ENCODE data around the gene LHX5.

Gene LHX5

DNA sequence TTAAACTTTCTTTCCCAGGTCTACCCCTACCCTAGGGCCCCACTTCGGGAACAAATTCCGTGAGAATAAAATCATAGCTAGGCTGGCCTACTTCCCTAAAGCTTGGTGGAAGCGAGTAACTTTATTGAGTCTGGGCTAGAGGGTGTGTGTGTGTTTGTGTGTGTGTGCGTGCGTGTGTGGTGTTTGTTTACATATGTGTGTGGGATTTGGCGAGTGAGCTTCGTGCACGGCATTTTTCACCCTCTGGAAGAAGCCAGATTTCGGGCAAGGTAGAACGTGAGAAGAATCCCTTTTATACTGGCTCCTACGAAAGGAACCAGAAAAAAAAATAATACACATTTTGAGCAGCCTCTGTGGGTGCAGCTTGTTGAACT, 7.5 kb upstream of the LHX5 start:
- TF ChIP-seq, protein P1, sequence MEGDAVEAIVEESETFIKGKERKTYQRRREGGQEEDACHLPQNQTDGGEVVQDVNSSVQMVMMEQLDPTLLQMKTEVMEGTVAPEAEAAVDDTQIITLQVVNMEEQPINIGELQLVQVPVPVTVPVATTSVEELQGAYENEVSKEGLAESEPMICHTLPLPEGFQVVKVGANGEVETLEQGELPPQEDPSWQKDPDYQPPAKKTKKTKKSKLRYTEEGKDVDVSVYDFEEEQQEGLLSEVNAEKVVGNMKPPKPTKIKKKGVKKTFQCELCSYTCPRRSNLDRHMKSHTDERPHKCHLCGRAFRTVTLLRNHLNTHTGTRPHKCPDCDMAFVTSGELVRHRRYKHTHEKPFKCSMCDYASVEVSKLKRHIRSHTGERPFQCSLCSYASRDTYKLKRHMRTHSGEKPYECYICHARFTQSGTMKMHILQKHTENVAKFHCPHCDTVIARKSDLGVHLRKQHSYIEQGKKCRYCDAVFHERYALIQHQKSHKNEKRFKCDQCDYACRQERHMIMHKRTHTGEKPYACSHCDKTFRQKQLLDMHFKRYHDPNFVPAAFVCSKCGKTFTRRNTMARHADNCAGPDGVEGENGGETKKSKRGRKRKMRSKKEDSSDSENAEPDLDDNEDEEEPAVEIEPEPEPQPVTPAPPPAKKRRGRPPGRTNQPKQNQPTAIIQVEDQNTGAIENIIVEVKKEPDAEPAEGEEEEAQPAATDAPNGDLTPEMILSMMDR (IDR thresholded peaks at IDR 0.05; ENCODE audit: low read depth, low read length): no peak
- DNase-seq (ENCODE audit: low read depth in 2 of 2): no peak
- H3K4me3 ChIP-seq (replicated peaks in 1 of 2; ENCODE audit: low read depth in 2 of 2, low read length in 2 of 2): no peak overlapping the region

DNA sequence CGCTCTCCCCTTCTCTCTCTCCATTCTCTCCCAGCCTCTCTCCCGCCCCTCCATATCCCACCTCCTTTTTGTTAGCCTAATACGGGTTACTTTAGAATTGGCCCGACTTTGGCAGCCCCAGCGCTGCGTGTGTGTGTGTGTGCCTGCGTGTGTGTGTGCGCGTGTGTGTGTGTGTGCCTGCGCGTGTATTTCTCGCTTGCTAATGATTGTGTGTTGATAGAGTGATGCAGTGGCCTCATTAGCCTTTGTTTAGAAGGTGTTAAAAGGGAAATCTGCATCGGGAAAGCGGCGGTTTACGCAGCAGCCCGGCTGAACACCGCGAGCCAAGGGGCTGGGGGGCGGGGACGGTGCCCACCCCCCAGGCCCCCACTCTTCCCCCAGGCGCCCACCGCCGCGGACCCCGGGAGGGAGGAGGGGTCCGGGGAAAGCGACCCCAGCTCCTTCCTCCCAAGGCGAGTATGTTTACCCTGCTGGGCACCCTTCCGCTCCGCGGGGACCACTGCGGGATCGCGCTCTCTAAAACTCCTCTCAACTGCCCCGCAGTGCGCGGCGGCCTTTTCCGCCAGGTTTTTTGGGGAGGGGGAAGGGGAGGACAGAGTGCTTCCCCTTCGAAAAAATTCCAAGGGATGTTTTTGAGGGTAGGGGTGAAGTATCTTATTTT, 6.8 kb upstream of the LHX5 start:
- no peak for DNase-seq (ENCODE audit: low read depth in 2 of 2)
- no peak overlapping the region for H3K4me3 ChIP-seq (replicated peaks in 1 of 2; ENCODE audit: low read depth in 2 of 2, low read length in 2 of 2)
- TF ChIP-seq, protein P1 (IDR thresholded peaks at IDR 0.05; ENCODE audit: low read depth, low read length): no peak

DNA sequence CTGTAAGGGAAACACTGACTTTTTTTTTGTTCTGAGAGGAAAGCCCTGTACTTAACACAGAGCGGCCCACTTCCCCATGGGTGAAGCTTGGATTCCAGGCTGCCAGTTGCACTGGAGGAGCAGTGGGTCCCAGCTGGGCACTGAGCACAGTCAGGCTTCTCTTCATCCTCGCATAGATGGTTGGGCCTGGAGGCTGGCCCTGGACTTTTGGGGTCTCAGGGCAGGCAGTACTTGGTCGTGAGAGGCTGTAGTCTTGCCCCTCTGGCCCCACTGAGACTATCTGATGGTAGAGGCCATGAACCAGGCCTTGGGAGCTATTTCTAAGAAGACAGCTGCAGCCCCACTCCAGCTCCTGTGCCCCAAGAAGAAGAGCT, 6.2 kb upstream of the LHX5 start:
- DNase-seq (ENCODE audit: low read depth in 2 of 2): no peak
- TF ChIP-seq, protein P1 (IDR thresholded peaks at IDR 0.05; ENCODE audit: low read depth, low read length): no peak
- H3K4me3 ChIP-seq (replicated peaks in 1 of 2; ENCODE audit: low read depth in 2 of 2, low read length in 2 of 2): no peak overlapping the region

DNA sequence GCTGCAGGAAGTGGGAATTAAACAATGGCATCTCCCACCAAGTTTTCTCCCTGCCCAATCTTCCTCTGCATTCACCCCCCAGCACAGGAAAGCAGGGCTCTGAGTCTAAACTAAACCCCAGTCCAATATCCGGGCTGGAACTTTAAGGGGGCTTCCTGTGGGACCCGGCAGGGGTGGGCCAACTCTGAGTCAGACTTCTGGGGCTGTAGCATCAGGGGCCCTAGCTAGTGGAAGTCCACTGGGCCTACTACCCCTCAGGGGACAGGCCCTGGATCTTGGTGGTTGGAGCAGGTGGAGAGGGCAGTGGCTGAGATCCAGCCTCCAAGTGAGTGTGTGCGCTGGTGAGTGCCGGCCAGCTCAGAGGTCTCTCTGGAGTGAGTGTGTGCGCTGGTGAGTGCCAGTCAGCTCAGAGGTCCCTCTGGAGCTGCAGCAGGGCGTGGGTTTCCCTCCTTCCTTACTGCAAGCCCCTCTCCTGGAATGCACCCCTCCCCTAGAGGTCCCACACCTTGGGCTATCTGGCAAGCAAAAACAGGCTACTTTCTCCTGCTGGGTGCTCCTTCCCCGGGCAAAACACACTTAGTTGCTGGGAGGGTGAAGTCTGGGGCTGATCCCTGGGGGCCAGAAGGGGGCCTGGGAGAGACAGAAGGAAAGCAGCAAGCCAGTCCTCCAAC, 5.6 kb upstream of the LHX5 start:
- H3K4me3 ChIP-seq (replicated peaks in 1 of 2; ENCODE audit: low read depth in 2 of 2, low read length in 2 of 2): no peak overlapping the region
- TF ChIP-seq, protein P1 (IDR thresholded peaks at IDR 0.05; ENCODE audit: low read depth, low read length): no peak

DNA sequence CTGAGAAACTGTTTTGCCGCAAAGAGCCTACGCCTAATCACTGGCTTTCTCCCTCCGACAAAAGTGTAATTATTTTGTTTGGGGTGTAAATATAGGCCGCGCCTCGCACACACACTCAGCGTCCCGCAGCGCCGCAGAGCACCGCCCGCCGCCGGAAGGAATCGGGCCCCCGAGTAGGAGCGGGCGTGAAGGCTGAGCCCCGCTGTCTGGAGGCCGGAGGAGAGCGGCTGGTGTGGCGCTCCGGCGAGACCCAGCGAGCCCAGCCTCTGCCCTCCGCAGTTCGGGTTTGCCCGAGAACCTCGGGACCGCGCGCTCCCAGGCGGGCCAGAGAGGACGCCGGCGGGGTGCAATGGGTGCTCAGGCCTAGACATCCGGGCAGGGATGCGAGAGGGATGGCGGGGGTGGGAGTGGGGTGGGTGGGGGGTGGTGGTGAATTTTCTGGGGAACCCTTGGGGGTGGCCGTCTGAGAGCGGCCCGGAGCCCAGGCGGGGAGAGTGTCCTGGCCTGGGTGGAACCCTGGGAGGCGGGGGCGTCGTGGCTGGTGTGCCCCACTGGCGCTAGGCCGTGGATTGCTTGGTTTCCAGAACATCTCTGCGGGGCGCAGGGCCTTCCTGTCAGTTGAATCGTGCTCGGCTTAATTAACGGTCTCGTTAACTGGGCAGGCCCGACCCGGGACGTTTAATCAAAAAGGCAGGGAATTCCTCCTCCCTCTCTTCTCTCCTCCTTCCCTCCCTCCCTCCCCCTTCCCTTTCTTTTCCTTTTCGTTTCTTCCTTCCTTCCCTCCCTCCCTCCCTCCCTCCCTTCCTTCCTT, 4.7 kb upstream of the LHX5 start:
- no peak for DNase-seq (ENCODE audit: low read depth in 2 of 2)
- TF ChIP-seq, protein P1 (IDR thresholded peaks at IDR 0.05; ENCODE audit: low read depth, low read length): no peak
- no peak overlapping the region for H3K4me3 ChIP-seq (replicated peaks in 1 of 2; ENCODE audit: low read depth in 2 of 2, low read length in 2 of 2)

More for the DNA sequence above, 5.6 kb upstream of the LHX5 start:
- no peak for DNase-seq (ENCODE audit: low read depth in 2 of 2)

DNA sequence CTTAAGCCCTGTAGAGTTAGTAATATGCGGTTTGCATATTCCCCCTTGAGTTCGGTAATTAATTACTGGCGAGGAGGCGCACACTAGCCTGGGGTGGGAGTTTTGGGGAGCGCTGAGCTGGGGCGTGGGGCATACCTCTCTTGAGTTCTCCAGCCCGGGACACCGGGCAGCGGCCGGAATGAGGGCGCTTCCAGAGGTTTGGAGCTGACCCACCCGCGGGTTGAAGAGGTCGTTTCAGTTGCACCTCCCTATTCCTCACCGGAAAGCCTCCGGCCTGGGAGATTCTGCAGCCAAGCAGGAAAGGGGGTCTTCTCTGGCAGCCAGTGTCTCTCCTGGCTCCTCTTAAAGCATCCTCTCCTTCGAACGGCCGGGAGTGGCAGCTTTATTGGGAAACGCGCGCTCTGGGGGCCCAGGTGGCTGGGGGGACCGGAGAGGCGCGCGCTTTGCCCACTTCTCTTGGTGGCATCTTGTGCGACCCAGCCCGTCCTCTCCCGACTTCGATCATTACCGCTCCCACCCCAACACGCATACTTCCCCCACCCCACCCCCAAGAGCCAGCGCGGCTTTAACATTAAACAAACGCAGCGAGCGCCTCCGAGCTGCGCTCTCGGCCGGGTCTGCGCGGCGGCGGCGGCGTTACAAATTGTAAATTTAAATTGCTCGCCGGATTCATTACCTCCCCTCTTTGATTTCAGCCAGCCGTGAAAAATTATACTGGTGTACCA, 3.9 kb upstream of the LHX5 start:
- DNase-seq (ENCODE audit: low read depth in 2 of 2): no peak

More for the DNA sequence above, 3.9 kb upstream of the LHX5 start:
- H3K4me3 ChIP-seq (replicated peaks in 1 of 2; ENCODE audit: low read depth in 2 of 2, low read length in 2 of 2): no peak overlapping the region
- TF ChIP-seq, protein P1 (IDR thresholded peaks at IDR 0.05; ENCODE audit: low read depth, low read length): no peak

Measured in cardiac fibroblast (primary cell).